Memory B cell (primary cell): Measurements from ENCODE around the gene SH3GL1.

Source experiments
- ATAC-seq: fragments of 150-1000 bp; cut with Tn5 transposase; 2 replicates; pipeline ENCODE4 v1.10.0; 2021; ENCODE audit warnings: low read depth, mild to moderate bottlenecking, moderate library complexity
- DNase-seq, 2 donors: peaks; one replicate each; pipeline ENCODE4 v3.0.0; 2022; ENCODE audit warnings: low spot score in 2 of 2
- H3K27ac Mint-ChIP-seq: one replicate; pipeline ENCODE4 v1.8.0; 2022; ENCODE audit warnings: mild to moderate bottlenecking, moderate library complexity, mixed read lengths
- H3K27me3 Mint-ChIP-seq: one replicate; pipeline ENCODE4 v1.8.0; 2022; ENCODE audit warnings: mixed read lengths
- H3K36me3 Mint-ChIP-seq: one replicate; pipeline ENCODE4 v1.8.0; 2022; ENCODE audit warnings: mild to moderate bottlenecking, mixed read lengths
- H3K4me1 Mint-ChIP-seq: one replicate; pipeline ENCODE4 v1.8.0; 2022; ENCODE audit warnings: mixed read lengths
- H3K4me3 Mint-ChIP-seq: one replicate; pipeline ENCODE4 v1.8.0; 2022; ENCODE audit warnings: mild to moderate bottlenecking, moderate library complexity, mixed read lengths
- H3K9me3 Mint-ChIP-seq: one replicate; pipeline ENCODE4 v1.8.0; 2022; ENCODE audit warnings: mixed read lengths

SH3GL1 gene

GRCh38 chr19:4370418-4371041 lies 29.8 kb downstream of the SH3GL1 start:
- peaks cover 3% of the 10 kb centered on the region for H3K36me3 Mint-ChIP-seq
- no peaks in the 10 kb centered on the region for H3K9me3 Mint-ChIP-seq
- H3K27ac Mint-ChIP-seq, result no peak overlapping the region
- H3K4me3 Mint-ChIP-seq, result peak overlapping the region; percentile 55
- no peak for ATAC-seq
- peaks cover 44% of the 10 kb centered on the region for H3K4me1 Mint-ChIP-seq
- DNase-seq, result no peak
- H3K27me3 Mint-ChIP-seq, result no peaks in the 10 kb centered on the region

- H3K4me1 Mint-ChIP-seq, result peaks cover 40% of the 10 kb centered on the region
- H3K27me3 Mint-ChIP-seq, result no peaks in the 10 kb centered on the region
- peak overlapping the region; percentile 78 for H3K4me3 Mint-ChIP-seq
- H3K27ac Mint-ChIP-seq, result peak overlapping the region; percentile 93
- ATAC-seq, result peak; percentile 47
- H3K9me3 Mint-ChIP-seq, result no peaks in the 10 kb centered on the region
- peaks cover 3% of the 10 kb centered on the region for H3K36me3 Mint-ChIP-seq
- DNase-seq, result peak; percentile 50 to 51
These were observed 30.5 kb downstream of the SH3GL1 start for GRCh38 chr19:4369888-4370260.

DNA sequence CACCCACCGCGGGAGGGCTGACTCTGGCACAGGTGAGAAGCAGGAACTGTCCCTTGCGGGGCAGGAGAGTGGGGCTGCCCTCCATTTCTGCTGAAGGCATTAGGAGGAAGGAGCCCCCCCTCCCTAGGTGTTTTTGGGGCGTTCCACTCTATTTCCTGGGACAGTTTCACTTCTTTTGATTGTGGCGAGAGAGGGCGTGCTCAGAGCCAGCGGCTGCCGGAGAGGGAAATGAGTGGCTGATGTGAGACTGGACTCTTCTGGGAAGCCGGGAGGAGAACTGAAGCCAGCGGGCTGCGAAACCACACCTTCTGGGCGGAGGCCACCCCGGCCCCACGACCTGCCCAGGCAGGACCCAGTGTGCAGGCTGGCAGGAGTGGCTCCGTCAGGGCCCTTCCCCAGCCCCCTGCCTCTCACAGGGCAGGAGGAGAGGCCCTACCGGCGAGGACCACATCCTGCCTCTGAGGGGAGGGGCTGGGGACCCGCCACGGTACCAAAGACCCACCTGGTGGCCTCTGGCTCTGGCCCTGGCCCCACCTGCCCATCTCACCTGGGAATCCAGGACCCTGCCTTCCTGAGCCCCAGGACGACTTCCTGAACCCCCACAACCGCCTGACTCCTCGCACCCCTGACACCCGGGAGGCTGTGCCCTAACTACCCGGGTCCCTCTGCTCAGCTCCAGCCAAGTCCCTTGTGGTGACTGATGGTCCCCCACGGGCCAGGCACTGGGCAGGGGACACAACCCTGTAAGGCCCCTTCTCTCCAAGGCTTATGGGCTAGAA lies 31.0 kb downstream of the SH3GL1 start:
- Mint-ChIP-seq H3K4me3 (peak overlapping the region; percentile 78), H3K27ac (peak overlapping the region; percentile 93), H3K9me3 (no peaks in the 10 kb centered on the region), H3K4me1 (peaks cover 40% of the 10 kb centered on the region), H3K36me3 (peaks cover 3% of the 10 kb centered on the region), H3K27me3 (no peaks in the 10 kb centered on the region)
- DNase-seq, result peak; percentile 71 to 76
- peak; percentile 74 for ATAC-seq

DNA sequence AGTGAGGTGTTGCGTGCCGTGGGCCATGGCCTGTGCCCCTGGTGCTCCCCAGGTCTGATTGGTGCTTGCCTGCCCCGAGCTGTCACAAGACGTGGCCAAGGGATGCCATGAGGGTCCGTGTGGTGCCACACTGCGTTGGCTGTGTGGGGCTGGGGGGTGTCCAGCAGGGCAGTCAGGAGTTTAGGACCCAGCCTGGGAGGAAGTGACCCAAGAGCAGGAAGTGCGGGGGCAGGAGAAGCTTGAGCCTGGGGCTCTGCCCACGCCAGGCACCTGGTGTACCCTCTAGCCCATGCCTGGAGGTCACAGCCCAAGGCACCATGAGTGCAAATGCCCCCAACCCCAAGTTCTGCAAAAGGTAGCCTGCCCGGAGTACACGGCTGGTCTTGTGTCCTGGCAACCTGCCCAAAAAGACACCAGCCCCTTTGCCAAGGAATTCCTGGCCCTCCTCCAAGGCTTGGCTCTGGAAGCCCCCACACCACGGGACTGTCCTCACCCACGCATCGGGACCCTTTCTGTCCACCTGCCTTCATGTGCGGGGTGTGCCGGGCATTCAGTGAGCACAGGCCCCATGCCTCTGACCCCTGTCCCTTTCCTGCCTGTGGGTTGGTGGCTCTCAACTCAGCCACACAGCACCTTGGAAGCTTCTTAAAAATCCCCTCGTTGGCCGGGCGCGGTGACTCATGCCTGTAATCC lies 32.1 kb downstream of the SH3GL1 start:
- peak overlapping the region; percentile 93 for H3K27ac Mint-ChIP-seq
- H3K4me1 Mint-ChIP-seq, result peaks cover 35% of the 10 kb centered on the region
- H3K36me3 Mint-ChIP-seq, result peaks cover 3% of the 10 kb centered on the region
- H3K4me3 Mint-ChIP-seq, result peak overlapping the region; percentile 78
- no peaks in the 10 kb centered on the region for H3K9me3 Mint-ChIP-seq
- no peaks in the 10 kb centered on the region for H3K27me3 Mint-ChIP-seq
- DNase-seq (no peak), ATAC-seq (peak; percentile 4)

GRCh38 chr19:4367781-4368127 lies 32.6 kb downstream of the SH3GL1 start:
- Mint-ChIP-seq H3K27me3 (no peaks in the 10 kb centered on the region), H3K36me3 (peaks cover 3% of the 10 kb centered on the region), H3K4me1 (peaks cover 33% of the 10 kb centered on the region), H3K4me3 (peak overlapping the region; percentile 61), H3K9me3 (no peaks in the 10 kb centered on the region), H3K27ac (peak overlapping the region; percentile 93)
- ATAC-seq (peak; percentile 40), DNase-seq (peak in 1 of 2 donors; percentile 42)

GRCh38 chr19:4367336-4367723 lies 33.0 kb downstream of the SH3GL1 start:
- no peaks in the 10 kb centered on the region for H3K9me3 Mint-ChIP-seq
- peaks cover 32% of the 10 kb centered on the region for H3K4me1 Mint-ChIP-seq
- H3K4me3 Mint-ChIP-seq, result no peak overlapping the region
- H3K27ac Mint-ChIP-seq, result peak overlapping the region; percentile 93
- H3K36me3 Mint-ChIP-seq, result peaks cover 3% of the 10 kb centered on the region
- ATAC-seq (no peak), DNase-seq (no peak)
- no peaks in the 10 kb centered on the region for H3K27me3 Mint-ChIP-seq

DNA sequence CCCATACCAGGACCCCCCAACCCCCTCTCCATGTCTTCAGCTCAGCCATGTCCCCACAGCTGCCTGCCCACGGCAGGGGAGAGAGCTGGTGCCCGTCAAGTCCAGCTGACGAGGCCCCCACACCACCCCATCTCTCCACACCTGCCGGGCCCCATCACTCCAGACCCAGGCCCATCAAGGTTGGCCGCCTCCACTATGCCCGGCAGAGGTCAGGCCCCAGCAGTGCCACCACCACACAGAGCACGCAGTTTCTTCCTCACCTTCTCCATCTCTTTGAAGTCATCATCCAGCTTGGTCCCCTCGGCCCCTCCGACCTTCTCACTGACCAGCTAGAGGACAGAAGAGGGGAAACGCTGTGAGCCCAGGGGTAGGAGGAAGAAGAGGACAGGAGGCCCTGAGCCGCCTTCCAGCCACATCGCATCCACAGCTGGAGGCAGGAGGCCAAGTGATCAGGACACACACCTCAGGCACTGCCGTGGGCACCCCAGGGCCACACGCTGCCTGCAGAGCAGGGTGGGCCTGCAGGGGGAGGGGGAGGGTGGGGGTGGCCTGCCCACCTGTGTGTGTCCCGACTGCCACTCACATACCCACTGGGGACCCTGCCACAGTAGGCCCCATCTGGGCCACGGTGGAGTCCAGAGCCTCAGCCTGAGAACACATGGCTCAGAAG lies 33.5 kb downstream of the SH3GL1 start:
- Mint-ChIP-seq H3K27me3 (no peaks in the 10 kb centered on the region), H3K9me3 (no peaks in the 10 kb centered on the region), H3K27ac (peak overlapping the region; percentile 93), H3K4me1 (peaks cover 28% of the 10 kb centered on the region), H3K4me3 (no peak overlapping the region), H3K36me3 (peaks cover 5% of the 10 kb centered on the region)
- DNase-seq (no peak), ATAC-seq (no peak)

DNA sequence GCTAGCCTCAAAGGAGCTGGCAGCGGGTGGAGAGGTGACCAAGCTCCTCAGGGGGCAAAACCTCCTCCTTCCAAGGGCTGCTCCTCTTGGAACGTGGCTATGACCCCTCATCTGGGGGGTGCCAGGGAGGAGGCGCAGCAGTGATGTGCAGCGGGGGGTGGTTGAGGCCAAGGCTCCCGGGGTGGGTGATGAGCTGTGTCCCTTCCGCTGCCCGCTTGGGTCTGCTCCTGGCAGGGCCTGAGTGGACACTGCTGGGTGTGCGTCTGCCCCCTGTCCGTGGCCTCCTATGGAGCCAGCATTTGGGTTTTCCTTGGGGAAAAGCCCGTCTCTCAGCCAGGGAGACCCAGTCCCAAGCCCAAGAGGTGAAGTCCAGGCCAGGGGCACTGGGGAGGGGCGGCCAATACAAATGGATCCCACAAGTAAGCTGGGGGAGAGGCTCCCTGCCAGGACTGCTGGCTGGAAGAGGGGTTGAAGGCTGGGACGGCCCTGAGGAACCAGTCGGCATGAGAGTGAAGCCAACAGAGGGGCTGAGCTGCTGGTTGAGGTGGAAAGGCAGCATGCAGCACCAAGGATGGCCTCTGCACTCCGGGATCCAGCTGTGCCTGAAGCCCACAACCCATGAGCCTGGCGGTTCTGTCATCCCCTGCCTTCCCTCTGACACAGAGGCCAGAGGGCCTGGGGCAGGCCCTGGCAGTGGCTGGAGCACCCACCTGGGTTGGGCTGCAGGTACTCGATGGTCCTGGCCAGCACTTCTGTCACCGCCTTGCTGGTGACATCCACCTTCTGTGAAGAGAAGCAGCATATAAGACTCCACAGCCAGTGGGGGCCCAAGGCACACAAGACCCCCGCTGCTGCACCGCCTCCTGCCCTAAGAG lies 34.3 kb downstream of the SH3GL1 start:
- H3K9me3 Mint-ChIP-seq, result no peaks in the 10 kb centered on the region
- H3K27me3 Mint-ChIP-seq, result no peaks in the 10 kb centered on the region
- H3K4me1 Mint-ChIP-seq, result peaks cover 27% of the 10 kb centered on the region
- DNase-seq (no peak), ATAC-seq (no peak)
- H3K36me3 Mint-ChIP-seq, result peaks cover 5% of the 10 kb centered on the region
- H3K27ac Mint-ChIP-seq, result peak overlapping the region; percentile 53
- H3K4me3 Mint-ChIP-seq, result no peak overlapping the region

DNA sequence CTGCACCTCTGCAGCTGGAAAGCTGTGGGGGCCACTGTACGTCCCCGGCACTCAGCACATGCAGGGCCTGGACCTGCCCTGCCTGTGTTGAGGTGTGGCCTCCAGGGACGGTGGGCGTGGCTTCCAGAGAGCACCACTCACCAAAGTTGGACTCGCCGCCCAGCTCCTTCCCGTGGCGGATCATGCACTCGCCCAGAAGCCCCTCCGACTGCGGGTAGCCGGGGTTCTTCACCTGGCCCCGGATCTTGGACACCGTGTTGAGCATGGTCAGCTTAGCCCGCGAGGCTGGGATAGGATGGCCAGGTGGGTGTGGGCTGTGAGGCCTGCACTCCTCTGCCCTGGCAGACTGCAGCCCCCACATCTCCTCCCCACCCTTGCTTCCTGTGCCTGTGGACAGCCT lies 35.0 kb downstream of the SH3GL1 start:
- Mint-ChIP-seq H3K9me3 (no peaks in the 10 kb centered on the region), H3K36me3 (peaks cover 6% of the 10 kb centered on the region), H3K4me1 (peaks cover 22% of the 10 kb centered on the region), H3K4me3 (no peak overlapping the region), H3K27ac (no peak overlapping the region), H3K27me3 (no peaks in the 10 kb centered on the region)
- no peak for DNase-seq
- ATAC-seq, result no peak

GRCh38 chr19:4363571-4364304 lies 36.6 kb downstream of the SH3GL1 start:
- ATAC-seq, result no peak
- no peak overlapping the region for H3K27ac Mint-ChIP-seq
- no peaks in the 10 kb centered on the region for H3K27me3 Mint-ChIP-seq
- H3K4me1 Mint-ChIP-seq, result peaks cover 12% of the 10 kb centered on the region
- peaks cover 9% of the 10 kb centered on the region for H3K36me3 Mint-ChIP-seq
- DNase-seq, result no peak
- H3K4me3 Mint-ChIP-seq, result no peak overlapping the region
- no peaks in the 10 kb centered on the region for H3K9me3 Mint-ChIP-seq

GRCh38 chr19:4362831-4363545 lies 37.4 kb downstream of the SH3GL1 start:
- peak; percentile 33 for ATAC-seq

GRCh38 chr19:4362101-4362828 lies 38.1 kb downstream of the SH3GL1 start:
- H3K9me3 Mint-ChIP-seq, result no peaks in the 10 kb centered on the region
- no peaks in the 10 kb centered on the region for H3K4me1 Mint-ChIP-seq
- DNase-seq, result no peak
- no peak overlapping the region for H3K27ac Mint-ChIP-seq
- H3K36me3 Mint-ChIP-seq, result peaks cover 9% of the 10 kb centered on the region
- H3K27me3 Mint-ChIP-seq, result no peaks in the 10 kb centered on the region
- ATAC-seq, result no peak
- H3K4me3 Mint-ChIP-seq, result no peak overlapping the region

More at GRCh38 chr19:4362831-4363545, 37.4 kb downstream of the SH3GL1 start:
- Mint-ChIP-seq H3K27ac (no peak overlapping the region), H3K4me3 (no peak overlapping the region), H3K27me3 (no peaks in the 10 kb centered on the region), H3K9me3 (no peaks in the 10 kb centered on the region), H3K36me3 (peaks cover 9% of the 10 kb centered on the region), H3K4me1 (peaks cover 4% of the 10 kb centered on the region)
- no peak for DNase-seq
